ENCODE measurements around the gene ANKAR. TPM values are rescaled to one million over a fixed set of nuclear protein-coding genes. Genes with fewer than 3 reads are reported as not detected.

The ANKAR gene, protein sequence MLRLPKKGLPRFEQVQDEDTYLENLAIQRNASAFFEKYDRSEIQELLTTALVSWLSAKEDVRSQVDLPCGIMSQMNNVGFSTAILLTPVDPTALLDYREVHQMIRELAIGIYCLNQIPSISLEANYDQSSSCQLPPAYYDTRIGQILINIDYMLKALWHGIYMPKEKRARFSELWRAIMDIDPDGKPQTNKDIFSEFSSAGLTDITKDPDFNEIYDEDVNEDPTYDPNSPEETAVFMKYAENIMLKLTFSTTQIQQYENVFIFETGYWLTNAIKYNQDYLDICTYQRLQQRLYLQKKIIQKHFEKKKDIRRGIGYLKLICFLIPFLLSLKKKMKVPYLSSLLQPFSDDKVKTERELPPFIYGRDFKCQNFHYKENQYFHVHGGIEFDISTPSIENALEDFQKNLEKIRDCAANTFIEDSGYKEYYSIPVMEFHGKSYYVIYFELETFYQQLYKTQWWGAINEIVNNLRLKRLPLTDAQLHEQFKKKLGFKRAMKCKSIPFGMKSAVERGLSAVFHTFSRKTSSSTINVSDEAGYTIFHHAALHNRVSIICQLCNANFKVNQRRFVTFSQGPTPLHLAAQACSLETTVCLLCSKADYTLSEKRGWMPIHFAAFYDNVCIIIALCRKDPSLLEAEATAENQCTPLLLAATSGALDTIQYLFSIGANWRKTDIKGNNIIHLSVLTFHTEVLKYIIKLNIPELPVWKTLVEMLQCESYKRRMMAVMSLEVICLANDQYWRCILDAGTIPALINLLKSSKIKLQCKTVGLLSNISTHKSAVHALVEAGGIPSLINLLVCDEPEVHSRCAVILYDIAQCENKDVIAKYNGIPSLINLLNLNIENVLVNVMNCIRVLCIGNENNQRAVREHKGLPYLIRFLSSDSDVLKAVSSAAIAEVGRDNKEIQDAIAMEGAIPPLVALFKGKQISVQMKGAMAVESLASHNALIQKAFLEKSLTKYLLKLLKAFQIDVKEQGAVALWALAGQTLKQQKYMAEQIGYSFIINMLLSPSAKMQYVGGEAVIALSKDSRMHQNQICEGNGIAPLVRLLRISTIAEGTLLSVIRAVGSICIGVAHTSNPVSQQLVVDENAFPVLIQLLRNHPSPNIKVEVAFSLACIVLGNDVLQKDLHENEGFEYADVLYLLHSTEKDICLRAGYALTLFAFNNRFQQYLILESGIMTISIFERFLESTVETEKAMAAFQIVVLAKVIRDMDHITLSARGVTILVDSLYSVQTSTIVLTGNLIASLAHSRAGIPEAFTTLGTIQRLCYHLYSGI (N-terminal part only)
- polyA plus RNA-seq (2013): 11.0 TPM

DNA sequence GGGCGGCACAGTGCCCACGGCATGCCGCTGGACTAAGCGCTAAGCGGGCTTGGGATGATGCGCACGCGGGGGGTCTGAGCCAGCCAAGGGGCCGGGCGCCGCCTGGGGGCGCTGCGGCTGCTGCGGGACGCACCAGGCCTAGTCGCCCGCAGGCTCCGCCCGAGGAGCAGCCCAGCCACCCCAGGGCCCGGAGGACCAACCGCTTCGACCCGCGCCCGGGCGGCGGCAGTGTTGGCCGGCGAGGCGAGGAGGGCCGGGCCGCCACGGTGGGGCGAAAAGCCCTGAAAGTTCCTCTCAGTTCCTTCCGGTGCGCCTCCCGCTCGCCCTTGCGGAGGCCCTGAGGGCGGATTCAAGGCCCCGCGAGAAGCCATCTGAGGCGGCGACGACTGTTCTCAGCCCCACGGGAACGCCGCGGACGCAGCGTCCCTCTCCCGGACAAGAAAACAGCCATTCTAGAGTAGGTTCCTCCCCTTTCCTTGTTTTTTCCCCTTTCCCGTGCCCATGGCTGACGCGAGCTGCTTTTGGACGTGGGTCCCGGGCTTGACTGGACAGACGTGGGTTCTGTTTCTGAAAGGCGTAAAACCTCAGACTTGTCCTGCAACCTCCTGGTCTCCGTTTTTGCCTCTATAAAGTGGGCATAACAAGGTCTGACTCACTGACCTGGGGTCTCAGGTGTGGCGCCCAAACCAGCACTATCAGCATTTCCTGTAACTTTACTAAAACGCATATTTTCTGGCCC is at the start of gene ANKAR:
Gene ANKAR (plus strand): TSS at position 297 of the 739 bp plus-strand sequence. CDS start 1,821 bp downstream, outside the sequence.
- H3K4me1 ChIP-seq (ENCODE audit: control extremely low read depth in 1 of 4, control insufficient read depth in 4 of 4, insufficient read depth in 4 of 4, low read length in 3 of 4): peaks cover 0 to 17% (median 11%) of the 10 kb centered on the region in 4 experiments
- peaks cover 5 to 34% (median 15%) of the 10 kb centered on the region in 4 experiments for H3K36me3 ChIP-seq (ENCODE audit: control insufficient read depth in 4 of 4, insufficient read depth in 4 of 4, low read length in 3 of 4)
- ChIA-PET CTCF (interaction anchor here (0.8 to 12.3 kb wide), 18 partner anchors 9 to 116 kb away, joined by 3 to 123 read pairs (median 4); partner anchors contain the start of gene ASNSD1), POLR2A (no interaction called here)
- peak; percentile 94 to 95 (median 94) for DNase-seq
- peak within 1 kb of the TSS; percentile 86 to 90 for H3K27ac ChIP-seq (ENCODE audit: insufficient read depth in 1 of 2, low read depth in 1 of 2, low read length in 2 of 2, poor library complexity in 1 of 2, severe bottlenecking in 2 of 2)
- H3K4me3 ChIP-seq (ENCODE audit: control insufficient read depth in 1 of 7, extremely low read depth in 1 of 7, insufficient read depth in 4 of 7, low read depth in 2 of 7, low read length in 6 of 7): peak within 1 kb of the TSS; percentile 50 to 90 (median 79)
- 0% methylated on average over 48 of the region's 62 CpGs for WGBS (ENCODE audit: insufficient coverage)
- H3K27me3 ChIP-seq (replicated peaks in 2 of 5; ENCODE audit: control insufficient read depth in 4 of 5, insufficient read depth in 5 of 5, low read length in 4 of 5): no peaks in the 10 kb centered on the region
- H3K9me3 ChIP-seq (ENCODE audit: control extremely low read depth in 1 of 5, control insufficient read depth in 4 of 5, insufficient read depth in 2 of 5, low read depth in 1 of 5, low read length in 4 of 5): peaks cover 0 to 7% (median 0%) of the 10 kb centered on the region in 5 experiments

DNA sequence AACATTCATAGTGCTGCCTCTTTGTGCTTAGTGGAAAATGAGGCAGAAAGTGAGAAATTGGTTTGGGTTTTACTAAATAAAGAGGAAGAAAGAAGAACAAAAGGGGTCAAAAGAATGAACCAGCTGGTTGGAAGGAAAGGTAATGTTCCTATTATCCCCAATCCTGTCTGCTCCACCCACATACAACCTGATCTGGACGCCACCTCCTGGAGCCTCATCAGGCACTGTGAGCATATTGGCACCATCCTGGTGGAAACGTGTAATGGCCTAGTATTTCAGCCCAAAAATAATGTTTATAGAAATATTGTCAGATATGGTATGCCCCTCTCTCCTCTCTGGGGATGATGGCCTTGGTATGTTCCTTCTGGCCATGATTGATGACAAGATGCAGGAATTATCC is 48.8 kb upstream of the ANKAR start:
- DNase-seq: no peak
- no peak overlapping the region for H3K4me3 ChIP-seq (ENCODE audit: control insufficient read depth in 1 of 7, extremely low read depth in 1 of 7, insufficient read depth in 4 of 7, low read depth in 2 of 7, low read length in 6 of 7)
- H3K36me3 ChIP-seq (ENCODE audit: control insufficient read depth in 4 of 4, insufficient read depth in 4 of 4, low read length in 3 of 4): no peaks in the 10 kb centered on the region
- ChIA-PET POLR2A (no interaction called here), CTCF (interaction anchor here (0.9 to 1.9 kb wide), 5 partner anchors 9 to 160 kb away, joined by 3 to 6 read pairs (median 5); partner anchors contain the start of gene SLC40A1)
- WGBS (ENCODE audit: insufficient coverage): 100% methylated on average over 1 of the region's 2 CpGs
- no peaks in the 10 kb centered on the region for H3K9me3 ChIP-seq (ENCODE audit: control extremely low read depth in 1 of 5, control insufficient read depth in 4 of 5, insufficient read depth in 2 of 5, low read depth in 1 of 5, low read length in 4 of 5)
- no peak overlapping the region for H3K27ac ChIP-seq (ENCODE audit: insufficient read depth in 1 of 2, low read depth in 1 of 2, low read length in 2 of 2, poor library complexity in 1 of 2, severe bottlenecking in 2 of 2)
- H3K27me3 ChIP-seq (replicated peaks in 2 of 5; ENCODE audit: control insufficient read depth in 4 of 5, insufficient read depth in 5 of 5, low read length in 4 of 5): no peaks in the 10 kb centered on the region
- peaks cover 0 to 10% (median 2%) of the 10 kb centered on the region in 4 experiments for H3K4me1 ChIP-seq (ENCODE audit: control extremely low read depth in 1 of 4, control insufficient read depth in 4 of 4, insufficient read depth in 4 of 4, low read length in 3 of 4)

DNA sequence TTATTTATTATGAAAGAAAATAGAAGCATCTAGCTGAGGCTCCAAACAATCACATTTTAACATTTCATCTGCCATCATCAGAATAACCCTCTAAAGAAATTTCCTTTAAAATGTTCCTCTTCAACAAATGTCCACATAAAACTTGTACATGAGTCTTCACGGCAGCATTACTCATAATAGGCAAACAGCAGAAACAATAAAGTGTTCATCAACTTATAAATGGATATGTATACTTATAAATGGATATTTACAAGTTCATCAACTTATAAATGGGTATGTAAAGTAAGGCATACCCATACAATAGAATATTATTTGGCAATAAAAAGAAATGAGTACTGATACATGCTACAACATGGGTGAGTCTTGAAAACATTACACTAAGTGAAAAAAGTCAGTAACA is 46.7 kb upstream of the ANKAR start:
- no CpG with 5 or more reads among the region's 1 CpG for WGBS (ENCODE audit: insufficient coverage)
- H3K4me1 ChIP-seq (ENCODE audit: control extremely low read depth in 1 of 4, control insufficient read depth in 4 of 4, insufficient read depth in 4 of 4, low read length in 3 of 4): peaks cover 0 to 8% (median 2%) of the 10 kb centered on the region in 4 experiments
- H3K36me3 ChIP-seq (ENCODE audit: control insufficient read depth in 4 of 4, insufficient read depth in 4 of 4, low read length in 3 of 4): no peaks in the 10 kb centered on the region
- no peak overlapping the region for H3K27ac ChIP-seq (ENCODE audit: insufficient read depth in 1 of 2, low read depth in 1 of 2, low read length in 2 of 2, poor library complexity in 1 of 2, severe bottlenecking in 2 of 2)
- H3K27me3 ChIP-seq (replicated peaks in 2 of 5; ENCODE audit: control insufficient read depth in 4 of 5, insufficient read depth in 5 of 5, low read length in 4 of 5): no peaks in the 10 kb centered on the region
- no peak overlapping the region for H3K4me3 ChIP-seq (ENCODE audit: control insufficient read depth in 1 of 7, extremely low read depth in 1 of 7, insufficient read depth in 4 of 7, low read depth in 2 of 7, low read length in 6 of 7)
- H3K9me3 ChIP-seq (ENCODE audit: control extremely low read depth in 1 of 5, control insufficient read depth in 4 of 5, insufficient read depth in 2 of 5, low read depth in 1 of 5, low read length in 4 of 5): no peaks in the 10 kb centered on the region
- no peak for DNase-seq
- ChIA-PET CTCF (interaction anchor here (1.5 to 10.0 kb wide), 2 partner anchors 9 to 158 kb away, joined by 4 to 128 read pairs; no protein-coding TSS in a partner anchor), POLR2A (no interaction called here)

DNA sequence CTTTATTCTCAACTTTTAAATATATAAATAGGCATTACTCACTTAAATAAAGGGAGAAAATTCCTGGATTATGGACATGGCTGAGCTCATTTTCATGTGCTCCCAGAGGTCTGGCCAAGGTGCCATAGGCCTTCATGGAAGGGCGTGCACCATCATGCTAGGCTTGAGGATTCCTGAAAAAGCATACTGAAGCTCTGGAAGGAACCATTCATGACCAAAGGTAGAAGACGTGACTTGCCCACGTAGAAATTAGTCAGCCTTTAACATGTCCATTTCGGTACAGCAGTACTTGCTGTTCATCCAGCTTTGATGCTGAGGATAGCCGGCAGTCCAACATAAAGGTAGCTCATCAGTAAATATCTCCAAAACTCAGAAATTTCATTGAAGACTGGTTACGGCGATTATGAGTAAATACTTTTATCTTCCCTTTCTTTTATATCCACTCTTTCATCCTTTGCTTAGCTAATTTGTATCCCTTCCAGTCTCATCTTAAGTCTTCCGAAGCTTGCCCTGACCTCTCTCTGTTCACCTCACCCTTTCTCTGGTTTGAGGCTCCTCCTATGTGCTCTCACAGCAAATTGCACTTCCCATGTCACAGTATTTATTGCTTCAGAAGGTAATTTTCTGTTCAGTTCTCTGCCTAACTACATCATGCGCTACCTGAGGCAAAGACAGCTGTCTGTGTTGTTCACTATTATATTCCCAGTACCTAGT is 45.5 kb upstream of the ANKAR start:
- no peaks in the 10 kb centered on the region for H3K9me3 ChIP-seq (ENCODE audit: control extremely low read depth in 1 of 5, control insufficient read depth in 4 of 5, insufficient read depth in 2 of 5, low read depth in 1 of 5, low read length in 4 of 5)
- no peak overlapping the region for H3K27ac ChIP-seq (ENCODE audit: insufficient read depth in 1 of 2, low read depth in 1 of 2, low read length in 2 of 2, poor library complexity in 1 of 2, severe bottlenecking in 2 of 2)
- H3K36me3 ChIP-seq (ENCODE audit: control insufficient read depth in 4 of 4, insufficient read depth in 4 of 4, low read length in 3 of 4): no peaks in the 10 kb centered on the region
- no peaks in the 10 kb centered on the region for H3K27me3 ChIP-seq (replicated peaks in 2 of 5; ENCODE audit: control insufficient read depth in 4 of 5, insufficient read depth in 5 of 5, low read length in 4 of 5)
- CTCF ChIA-PET: interaction anchor here (0.6 to 10.0 kb wide), 21 partner anchors 9 to 689 kb away, joined by 3 to 128 read pairs (median 4); partner anchors contain the start of gene SLC40A1
- H3K4me3 ChIP-seq (ENCODE audit: control insufficient read depth in 1 of 7, extremely low read depth in 1 of 7, insufficient read depth in 4 of 7, low read depth in 2 of 7, low read length in 6 of 7): no peak overlapping the region
- 92% methylated on average over 8 of the region's 9 CpGs for WGBS (ENCODE audit: insufficient coverage)
- POLR2A ChIA-PET: interaction anchor here (2.0 kb wide), 1 partner anchor 48 kb away, joined by 10 read pairs; the partner anchor contains the start of gene SLC40A1
- peaks cover 0 to 8% (median 2%) of the 10 kb centered on the region in 4 experiments for H3K4me1 ChIP-seq (ENCODE audit: control extremely low read depth in 1 of 4, control insufficient read depth in 4 of 4, insufficient read depth in 4 of 4, low read length in 3 of 4)
- DNase-seq: no peak

DNA sequence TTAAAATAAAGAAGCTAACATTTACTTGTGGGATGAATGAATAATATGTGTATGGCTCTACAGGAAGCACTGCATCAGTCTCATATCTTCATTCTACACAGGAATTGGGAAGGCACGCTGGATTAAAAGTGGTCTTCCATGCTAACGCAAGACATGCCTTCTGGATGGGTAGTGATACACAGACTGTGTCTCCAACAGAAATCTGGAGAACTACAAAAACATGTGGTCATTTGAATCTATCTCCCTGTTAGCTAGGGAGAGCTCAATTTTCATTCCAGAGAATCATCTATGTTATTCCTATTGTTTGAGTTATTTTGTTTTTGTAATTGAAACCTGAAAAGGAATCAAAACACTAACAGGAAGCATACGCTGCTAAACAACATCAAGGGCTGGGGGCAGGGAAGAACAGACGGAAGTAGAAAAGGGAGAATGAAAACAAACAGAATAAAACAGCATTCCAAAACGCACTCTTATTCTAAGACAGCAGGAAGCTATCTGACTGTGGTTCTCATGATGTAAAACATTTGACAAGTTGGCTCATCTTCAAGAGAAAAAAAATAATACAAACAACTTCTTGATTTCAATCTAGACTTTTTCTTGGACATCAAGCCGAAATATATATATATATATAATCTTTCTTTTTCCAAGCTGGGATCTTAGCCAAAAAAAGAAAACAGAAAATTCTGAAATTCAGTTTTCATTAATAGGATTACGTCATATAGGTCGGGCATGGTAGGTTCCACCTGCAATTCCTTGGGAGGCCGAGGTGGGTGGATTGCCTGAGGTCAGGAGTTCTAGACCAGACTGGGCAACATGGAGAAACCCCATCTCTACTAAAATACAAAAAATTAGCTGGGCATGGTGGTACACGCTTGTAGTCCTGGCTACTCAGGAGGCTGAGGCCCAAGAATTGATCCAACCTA is 44.7 kb upstream of the ANKAR start:
- POLR2A ChIA-PET: interaction anchor here (2.0 kb wide), 1 partner anchor 49 kb away, joined by 10 read pairs; the partner anchor contains the start of gene SLC40A1
- 97% methylated on average over 8 of the region's 10 CpGs for WGBS (ENCODE audit: insufficient coverage)
- no peak overlapping the region for H3K4me3 ChIP-seq (ENCODE audit: control insufficient read depth in 1 of 7, extremely low read depth in 1 of 7, insufficient read depth in 4 of 7, low read depth in 2 of 7, low read length in 6 of 7)
- peaks cover 0 to under 1% (median 0%) of the 10 kb centered on the region in 4 experiments for H3K4me1 ChIP-seq (ENCODE audit: control extremely low read depth in 1 of 4, control insufficient read depth in 4 of 4, insufficient read depth in 4 of 4, low read length in 3 of 4)
- H3K9me3 ChIP-seq (ENCODE audit: control extremely low read depth in 1 of 5, control insufficient read depth in 4 of 5, insufficient read depth in 2 of 5, low read depth in 1 of 5, low read length in 4 of 5): no peaks in the 10 kb centered on the region
- DNase-seq: no peak
- no peaks in the 10 kb centered on the region for H3K36me3 ChIP-seq (ENCODE audit: control insufficient read depth in 4 of 4, insufficient read depth in 4 of 4, low read length in 3 of 4)
- H3K27me3 ChIP-seq (replicated peaks in 2 of 5; ENCODE audit: control insufficient read depth in 4 of 5, insufficient read depth in 5 of 5, low read length in 4 of 5): no peaks in the 10 kb centered on the region
- CTCF ChIA-PET: interaction anchor here (0.6 to 10.0 kb wide), 18 partner anchors 10 to 688 kb away, joined by 3 to 128 read pairs (median 4); partner anchors contain the start of gene SLC40A1
- no peak overlapping the region for H3K27ac ChIP-seq (ENCODE audit: insufficient read depth in 1 of 2, low read depth in 1 of 2, low read length in 2 of 2, poor library complexity in 1 of 2, severe bottlenecking in 2 of 2)

All from common myeloid progenitor, CD34-positive (primary cell).